Measurements from ENCODE around the gene VWA2.

GRCh38 chr10:114256822-114257221 lies 17.8 kb downstream of the VWA2 start:
- TF ChIP-seq, protein P1, sequence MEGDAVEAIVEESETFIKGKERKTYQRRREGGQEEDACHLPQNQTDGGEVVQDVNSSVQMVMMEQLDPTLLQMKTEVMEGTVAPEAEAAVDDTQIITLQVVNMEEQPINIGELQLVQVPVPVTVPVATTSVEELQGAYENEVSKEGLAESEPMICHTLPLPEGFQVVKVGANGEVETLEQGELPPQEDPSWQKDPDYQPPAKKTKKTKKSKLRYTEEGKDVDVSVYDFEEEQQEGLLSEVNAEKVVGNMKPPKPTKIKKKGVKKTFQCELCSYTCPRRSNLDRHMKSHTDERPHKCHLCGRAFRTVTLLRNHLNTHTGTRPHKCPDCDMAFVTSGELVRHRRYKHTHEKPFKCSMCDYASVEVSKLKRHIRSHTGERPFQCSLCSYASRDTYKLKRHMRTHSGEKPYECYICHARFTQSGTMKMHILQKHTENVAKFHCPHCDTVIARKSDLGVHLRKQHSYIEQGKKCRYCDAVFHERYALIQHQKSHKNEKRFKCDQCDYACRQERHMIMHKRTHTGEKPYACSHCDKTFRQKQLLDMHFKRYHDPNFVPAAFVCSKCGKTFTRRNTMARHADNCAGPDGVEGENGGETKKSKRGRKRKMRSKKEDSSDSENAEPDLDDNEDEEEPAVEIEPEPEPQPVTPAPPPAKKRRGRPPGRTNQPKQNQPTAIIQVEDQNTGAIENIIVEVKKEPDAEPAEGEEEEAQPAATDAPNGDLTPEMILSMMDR (IDR thresholded peaks at IDR 0.05 in 4 of 5, conservative IDR thresholded peaks at IDR 0.05 in 1 of 5) = no peak
- no peak for TF ChIP-seq POLR2A (IDR thresholded peaks at IDR 0.05)
